ENCODE data around the gene UPF1. TPM values are rescaled to one million over a fixed set of nuclear protein-coding genes. Genes with fewer than 3 reads are reported as not detected.
A peak's percentile ranks its signal among the peaks of the same experiment; 100 is the strongest.

UPF1 gene
- total and polyA plus RNA-seq, 2 of the 13 experiments (the other 11 are each of a cell fraction or from before 2014, with no cell fraction given) = 16.9 to 41.8 TPM

- TF ChIP-seq ZNF275 (CRISPR knock-in tag; IDR thresholded peaks at IDR 0.05; ENCODE audit: borderline replicate concordance) = peak; percentile 20; the same call in 1 of the 2 replicates
- no peak for TF ChIP-seq TBL1XR1 (IDR thresholded peaks at IDR 0.05; ENCODE audit: borderline replicate concordance, low read length, partially characterized antibody)
- peak; percentile 23; the same call in 1 of the 2 replicates for TF ChIP-seq FOXO1 (CRISPR knock-in tag; IDR thresholded peaks at IDR 0.05)
- no peak for TF ChIP-seq CBX5 (CRISPR knock-in tag; IDR thresholded peaks at IDR 0.05; ENCODE audit: borderline replicate concordance)
- TF ChIP-seq ZKSCAN8 (CRISPR knock-in tag; IDR thresholded peaks at IDR 0.05; ENCODE audit: borderline replicate concordance) = no peak
- TF ChIP-seq SP5 (CRISPR knock-in tag; IDR thresholded peaks at IDR 0.05; ENCODE audit: borderline replicate concordance, low read depth) = no peak
- peak; percentile 17; the same call in 1 of the 2 replicates for TF ChIP-seq GPN1 (CRISPR knock-in tag; IDR thresholded peaks at IDR 0.05; ENCODE audit: borderline replicate concordance)
- peak; percentile 80; the same call in 1 of the 2 replicates for TF ChIP-seq ZFP82 (CRISPR knock-in tag; IDR thresholded peaks at IDR 0.05; ENCODE audit: borderline replicate concordance)
- no peak for TF ChIP-seq PRPF4 (IDR thresholded peaks at IDR 0.05; ENCODE audit: low read depth, low read length, poor library complexity, severe bottlenecking)
- TF ChIP-seq ZBTB43 (CRISPR knock-in tag; conservative IDR thresholded peaks at IDR 0.05) = peak; percentile 24; the same call in 1 of the 2 replicates
- TF ChIP-seq ZNF749 (CRISPR knock-in tag; IDR thresholded peaks at IDR 0.05; ENCODE audit: borderline replicate concordance) = peak; percentile 81; the same call in 1 of the 2 replicates
- peak; percentile 81 for TF ChIP-seq ASH2L (IDR thresholded peaks at IDR 0.05; ENCODE audit: insufficient read length, low read depth, low read length)
- 0 out of 2 replicates have a peak, but pooled peaks have one; percentile 54 for TF ChIP-seq ETV6 (CRISPR knock-in tag; conservative IDR thresholded peaks at IDR 0.05)
- TF ChIP-seq, protein P1, sequence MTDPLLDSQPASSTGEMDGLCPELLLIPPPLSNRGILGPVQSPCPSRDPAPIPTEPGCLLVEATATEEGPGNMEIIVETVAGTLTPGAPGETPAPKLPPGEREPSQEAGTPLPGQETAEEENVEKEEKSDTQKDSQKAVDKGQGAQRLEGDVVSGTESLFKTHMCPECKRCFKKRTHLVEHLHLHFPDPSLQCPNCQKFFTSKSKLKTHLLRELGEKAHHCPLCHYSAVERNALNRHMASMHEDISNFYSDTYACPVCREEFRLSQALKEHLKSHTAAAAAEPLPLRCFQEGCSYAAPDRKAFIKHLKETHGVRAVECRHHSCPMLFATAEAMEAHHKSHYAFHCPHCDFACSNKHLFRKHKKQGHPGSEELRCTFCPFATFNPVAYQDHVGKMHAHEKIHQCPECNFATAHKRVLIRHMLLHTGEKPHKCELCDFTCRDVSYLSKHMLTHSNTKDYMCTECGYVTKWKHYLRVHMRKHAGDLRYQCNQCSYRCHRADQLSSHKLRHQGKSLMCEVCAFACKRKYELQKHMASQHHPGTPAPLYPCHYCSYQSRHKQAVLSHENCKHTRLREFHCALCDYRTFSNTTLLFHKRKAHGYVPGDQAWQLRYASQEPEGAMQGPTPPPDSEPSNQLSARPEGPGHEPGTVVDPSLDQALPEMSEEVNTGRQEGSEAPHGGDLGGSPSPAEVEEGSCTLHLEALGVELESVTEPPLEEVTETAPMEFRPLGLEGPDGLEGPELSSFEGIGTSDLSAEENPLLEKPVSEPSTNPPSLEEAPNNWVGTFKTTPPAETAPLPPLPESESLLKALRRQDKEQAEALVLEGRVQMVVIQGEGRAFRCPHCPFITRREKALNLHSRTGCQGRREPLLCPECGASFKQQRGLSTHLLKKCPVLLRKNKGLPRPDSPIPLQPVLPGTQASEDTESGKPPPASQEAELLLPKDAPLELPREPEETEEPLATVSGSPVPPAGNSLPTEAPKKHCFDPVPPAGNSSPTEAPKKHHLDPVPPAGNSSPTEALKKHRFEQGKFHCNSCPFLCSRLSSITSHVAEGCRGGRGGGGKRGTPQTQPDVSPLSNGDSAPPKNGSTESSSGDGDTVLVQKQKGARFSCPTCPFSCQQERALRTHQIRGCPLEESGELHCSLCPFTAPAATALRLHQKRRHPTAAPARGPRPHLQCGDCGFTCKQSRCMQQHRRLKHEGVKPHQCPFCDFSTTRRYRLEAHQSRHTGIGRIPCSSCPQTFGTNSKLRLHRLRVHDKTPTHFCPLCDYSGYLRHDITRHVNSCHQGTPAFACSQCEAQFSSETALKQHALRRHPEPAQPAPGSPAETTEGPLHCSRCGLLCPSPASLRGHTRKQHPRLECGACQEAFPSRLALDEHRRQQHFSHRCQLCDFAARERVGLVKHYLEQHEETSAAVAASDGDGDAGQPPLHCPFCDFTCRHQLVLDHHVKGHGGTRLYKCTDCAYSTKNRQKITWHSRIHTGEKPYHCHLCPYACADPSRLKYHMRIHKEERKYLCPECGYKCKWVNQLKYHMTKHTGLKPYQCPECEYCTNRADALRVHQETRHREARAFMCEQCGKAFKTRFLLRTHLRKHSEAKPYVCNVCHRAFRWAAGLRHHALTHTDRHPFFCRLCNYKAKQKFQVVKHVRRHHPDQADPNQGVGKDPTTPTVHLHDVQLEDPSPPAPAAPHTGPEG (CRISPR knock-in tag; IDR thresholded peaks at IDR 0.05) = peak; percentile 89; the same call in 1 of the 2 replicates
- TF ChIP-seq AHR (CRISPR knock-in tag; IDR thresholded peaks at IDR 0.05) = no peak
- 0 out of 2 replicates have a peak, but pooled peaks have one; percentile 11 for TF ChIP-seq ZNF746 (CRISPR knock-in tag; IDR thresholded peaks at IDR 0.05)
- peak; percentile 64 for TF ChIP-seq HNRNPLL (IDR thresholded peaks at IDR 0.05; ENCODE audit: low read depth, low read length, poor library complexity, severe bottlenecking)
- TF ChIP-seq YEATS4 (CRISPR knock-in tag; IDR thresholded peaks at IDR 0.05; ENCODE audit: borderline replicate concordance) = peak; percentile 68
These were observed at the start of gene UPF1 (continued) for GRCh38 chr19:18831524-18832305.

All from HepG2 (cell line).